BE2C (cell line): ENCODE measurements around the gene KIF5C.
A peak's percentile ranks its signal among the peaks of the same experiment; 100 is the strongest.

ENCODE experiments used
- DNase-seq: peaks from one replicate; pipeline ENCODE4 v3.0.0-alpha.2; 2020
- H3K27me3 ChIP-seq: fragments of 250-450 bp; sonication (Bioruptor Pico); 2 replicates; pipeline ENCODE4 v1.5.1; 2020; ENCODE audit warnings: mild to moderate bottlenecking
- H3K36me3 ChIP-seq: fragments of 250-450 bp; sonication (Bioruptor Pico); 2 replicates; pipeline ENCODE4 v1.5.1; 2020; ENCODE audit warnings: mild to moderate bottlenecking
- H3K4me1 ChIP-seq: fragments of 250-450 bp; sonication (Bioruptor Pico); 2 replicates; pipeline ENCODE4 v1.5.1; 2020
- H3K4me3 ChIP-seq: 2 replicates; pipeline ENCODE4 v1.5.1; 2011; ENCODE audit warnings: low read depth, low read length
- H3K9me3 ChIP-seq: fragments of 250-450 bp; sonication (Bioruptor Pico); 2 replicates; pipeline ENCODE4 v1.5.1; 2020
- TF ChIP-seq, protein P1 (sequence below): IDR thresholded peaks from 2 replicates; pipeline ENCODE4 v1.5.1; 2012; ENCODE audit warnings: mild to moderate bottlenecking, low read depth, low read length

The KIF5C gene

DNA sequence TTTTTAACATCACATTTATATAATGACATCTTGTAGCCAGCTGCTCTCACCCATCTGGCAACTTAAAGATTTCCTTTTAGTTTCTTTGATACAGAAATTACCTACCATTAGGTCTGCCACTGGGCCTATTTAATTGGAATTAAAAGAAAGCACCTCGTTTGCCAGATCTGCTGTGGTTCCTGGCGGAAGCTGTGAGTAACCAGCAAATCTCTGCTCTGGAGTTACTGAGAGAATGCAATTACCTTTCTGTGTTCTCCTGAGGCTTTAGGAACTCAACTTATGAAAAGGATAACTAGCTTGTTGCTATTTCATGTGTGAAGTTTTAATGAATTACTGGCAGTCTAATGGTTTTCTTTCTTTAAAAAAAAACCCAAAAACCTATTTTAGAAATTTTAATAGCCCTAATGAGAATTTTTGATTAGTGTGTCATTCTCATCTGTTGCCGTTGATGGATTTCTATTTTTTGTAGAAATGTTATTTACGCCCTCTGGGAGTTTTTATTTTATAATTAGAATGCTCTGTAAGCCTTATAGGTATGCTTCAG, 93.8 kb downstream of the KIF5C start:
- Histone ChIP-seq H3K36me3 (no peaks in the 10 kb centered on the region), H3K27me3 (no peaks in the 10 kb centered on the region), H3K4me1 (no peaks in the 10 kb centered on the region), H3K9me3 (no peaks in the 10 kb centered on the region), H3K4me3 (no peak overlapping the region)
- DNase-seq, result no peak
- TF ChIP-seq, protein P1, sequence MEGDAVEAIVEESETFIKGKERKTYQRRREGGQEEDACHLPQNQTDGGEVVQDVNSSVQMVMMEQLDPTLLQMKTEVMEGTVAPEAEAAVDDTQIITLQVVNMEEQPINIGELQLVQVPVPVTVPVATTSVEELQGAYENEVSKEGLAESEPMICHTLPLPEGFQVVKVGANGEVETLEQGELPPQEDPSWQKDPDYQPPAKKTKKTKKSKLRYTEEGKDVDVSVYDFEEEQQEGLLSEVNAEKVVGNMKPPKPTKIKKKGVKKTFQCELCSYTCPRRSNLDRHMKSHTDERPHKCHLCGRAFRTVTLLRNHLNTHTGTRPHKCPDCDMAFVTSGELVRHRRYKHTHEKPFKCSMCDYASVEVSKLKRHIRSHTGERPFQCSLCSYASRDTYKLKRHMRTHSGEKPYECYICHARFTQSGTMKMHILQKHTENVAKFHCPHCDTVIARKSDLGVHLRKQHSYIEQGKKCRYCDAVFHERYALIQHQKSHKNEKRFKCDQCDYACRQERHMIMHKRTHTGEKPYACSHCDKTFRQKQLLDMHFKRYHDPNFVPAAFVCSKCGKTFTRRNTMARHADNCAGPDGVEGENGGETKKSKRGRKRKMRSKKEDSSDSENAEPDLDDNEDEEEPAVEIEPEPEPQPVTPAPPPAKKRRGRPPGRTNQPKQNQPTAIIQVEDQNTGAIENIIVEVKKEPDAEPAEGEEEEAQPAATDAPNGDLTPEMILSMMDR, result no peak

DNA sequence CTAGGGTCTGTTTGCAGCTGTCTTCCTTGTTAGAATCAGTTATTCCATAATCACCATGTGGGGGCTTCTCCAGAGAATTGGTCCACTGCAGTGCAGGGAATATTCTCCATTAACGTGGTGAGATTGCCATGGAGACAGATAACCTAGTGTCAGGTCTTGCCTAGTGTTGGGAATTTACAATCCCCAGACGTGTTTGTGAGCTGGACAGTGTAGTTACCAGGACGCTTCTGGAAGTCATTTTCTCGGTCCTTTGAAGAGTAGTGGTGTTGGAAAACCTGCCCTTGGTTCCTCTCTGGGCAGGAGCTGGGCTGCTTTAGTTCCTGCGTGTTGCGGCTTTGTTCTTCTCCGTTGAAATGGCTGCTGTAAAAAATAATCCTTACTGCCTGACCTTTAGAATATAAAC, 94.6 kb downstream of the KIF5C start:
- no peaks in the 10 kb centered on the region for H3K9me3 ChIP-seq
- H3K4me1 ChIP-seq, result no peaks in the 10 kb centered on the region

DNA sequence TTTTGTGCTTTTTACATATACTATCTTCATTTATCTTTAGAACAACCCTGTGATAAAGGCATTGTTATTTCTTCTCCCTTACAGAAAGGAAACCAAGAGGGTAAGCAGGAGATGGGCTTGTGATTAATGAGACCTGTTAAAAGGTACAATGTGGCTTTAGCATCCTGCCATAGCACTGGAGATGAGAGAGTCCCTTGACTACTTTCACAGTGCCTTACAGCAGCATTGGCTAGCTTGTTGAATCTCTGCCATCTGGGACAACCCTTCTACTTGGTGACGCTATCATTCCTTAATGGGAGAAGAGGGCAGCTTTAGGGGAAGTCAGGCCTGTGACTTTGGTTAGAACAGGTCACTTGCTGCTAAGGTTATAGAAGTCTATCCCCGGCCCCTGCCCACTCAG, 95.4 kb downstream of the KIF5C start:
- no peak for DNase-seq
- TF ChIP-seq, protein P1, result no peak
- no peaks in the 10 kb centered on the region for H3K9me3 ChIP-seq
- no peaks in the 10 kb centered on the region for H3K36me3 ChIP-seq
- no peaks in the 10 kb centered on the region for H3K4me1 ChIP-seq
- no peak overlapping the region for H3K4me3 ChIP-seq
- H3K27me3 ChIP-seq, result no peaks in the 10 kb centered on the region

More for the DNA sequence above, 94.6 kb downstream of the KIF5C start:
- H3K27me3 ChIP-seq, result no peaks in the 10 kb centered on the region
- no peak overlapping the region for H3K4me3 ChIP-seq
- TF ChIP-seq, protein P1, result no peak
- no peaks in the 10 kb centered on the region for H3K36me3 ChIP-seq
- DNase-seq, result peak; percentile 9

DNA sequence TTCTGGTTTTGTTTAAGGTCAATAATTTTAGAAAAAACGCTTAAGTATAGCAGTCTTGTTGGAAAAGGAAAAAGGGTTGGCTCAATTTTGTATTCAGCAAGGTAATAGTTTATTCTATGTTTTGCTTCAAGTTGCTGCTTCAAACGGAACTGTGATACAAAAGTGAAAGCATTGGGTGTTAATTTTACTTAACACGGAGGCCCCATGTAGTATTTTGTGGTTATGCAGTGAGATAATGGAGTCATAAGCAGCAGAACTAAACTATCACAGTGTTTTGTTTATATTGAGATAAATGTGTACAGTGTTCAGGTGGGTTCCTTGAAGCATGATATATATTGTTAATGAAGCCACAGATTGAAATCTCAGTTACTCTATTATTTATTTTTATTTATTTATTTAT, 96.5 kb downstream of the KIF5C start:
- TF ChIP-seq, protein P1, result no peak
- Histone ChIP-seq H3K36me3 (no peaks in the 10 kb centered on the region), H3K27me3 (no peaks in the 10 kb centered on the region), H3K4me1 (no peaks in the 10 kb centered on the region), H3K4me3 (no peak overlapping the region), H3K9me3 (no peaks in the 10 kb centered on the region)
- DNase-seq, result no peak

DNA sequence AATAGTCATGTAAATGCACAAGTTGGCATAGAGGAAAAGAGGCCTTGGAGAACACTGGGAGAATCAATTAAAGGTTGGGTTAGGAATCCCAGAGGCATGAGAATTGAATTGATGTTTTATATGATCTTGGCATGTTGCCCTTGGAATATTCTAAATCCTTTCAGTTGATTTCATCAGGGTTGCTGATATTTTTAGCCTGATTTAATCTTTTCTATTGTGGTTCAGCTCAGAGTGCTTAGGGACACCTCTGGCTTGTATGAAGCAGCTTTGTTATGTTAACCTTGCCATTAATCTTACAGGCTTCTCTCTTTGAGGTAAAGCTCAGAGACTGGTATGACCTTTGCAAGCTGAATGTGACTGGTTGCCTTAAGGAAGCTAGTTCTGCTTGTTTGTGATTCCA, 99.1 kb downstream of the KIF5C start:
- H3K9me3 ChIP-seq, result no peaks in the 10 kb centered on the region
- H3K4me3 ChIP-seq, result no peak overlapping the region
- TF ChIP-seq, protein P1, result no peak
- no peak for DNase-seq
- H3K36me3 ChIP-seq, result no peaks in the 10 kb centered on the region
- no peaks in the 10 kb centered on the region for H3K27me3 ChIP-seq
- H3K4me1 ChIP-seq, result no peaks in the 10 kb centered on the region

DNA sequence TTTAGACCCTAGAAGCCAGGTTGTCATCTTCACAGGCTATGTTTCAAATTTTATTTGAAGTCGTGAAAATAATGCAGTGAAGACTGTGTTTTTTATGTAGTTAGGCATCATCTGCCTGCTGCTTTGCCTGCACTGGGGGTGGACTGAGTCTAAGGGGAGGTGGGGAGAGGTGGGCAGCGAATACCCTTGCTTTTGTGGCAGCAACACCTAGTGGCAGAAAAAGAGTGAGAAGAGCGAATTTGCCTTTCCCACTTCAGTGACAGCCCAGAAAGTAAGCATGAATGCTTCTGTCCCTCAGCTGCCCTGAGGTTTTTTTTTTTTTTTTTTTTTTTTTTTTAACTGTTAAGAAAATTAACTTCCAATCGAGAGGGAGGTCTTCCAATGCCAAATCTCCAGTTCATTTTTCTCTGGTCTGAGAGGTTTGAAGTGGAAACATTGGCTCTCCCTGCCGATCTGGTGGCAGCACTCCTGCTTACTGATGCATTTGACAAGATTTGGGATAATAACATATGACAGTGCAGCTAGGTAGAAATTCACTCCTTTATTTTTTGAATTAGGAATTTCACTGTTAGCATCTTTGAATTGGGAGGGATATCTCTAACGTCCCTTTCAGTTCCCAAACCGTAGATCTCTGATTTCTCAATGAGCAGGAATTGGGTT, 103.1 kb downstream of the KIF5C start:
- peaks cover 3% of the 10 kb centered on the region; the same call in 1 of the 2 replicates for H3K36me3 ChIP-seq
- DNase-seq, result no peak
- H3K4me1 ChIP-seq, result no peaks in the 10 kb centered on the region
- H3K27me3 ChIP-seq, result no peaks in the 10 kb centered on the region
- H3K4me3 ChIP-seq, result no peak overlapping the region
- TF ChIP-seq, protein P1, result peak; percentile 42
- no peaks in the 10 kb centered on the region for H3K9me3 ChIP-seq
